Natural killer cell (primary cell): ENCODE results near the gene SSU72. TPM values are rescaled to one million over a fixed set of nuclear protein-coding genes. Genes with fewer than 3 reads are reported as not detected.
"Not testable (repeated sequence)": the region's sequence is repeated elsewhere in the genome, so short reads cannot be mapped to it uniquely, and the experiment has no call there.

Experiments
- ATAC-seq, 3 donors: fragments of 150-1000 bp in 2 of 3; fragments of 200-7000 bp in 1 of 3; cut with Tn5 transposase; 1 replicate in 1 of 3; 2 replicates in 2 of 3; pipeline ENCODE4 v1.10.0; 2021; ENCODE audit warnings: mild to moderate bottlenecking in 2 of 3, moderate library complexity in 2 of 3
- DNase-seq, 2 donors: peaks; one replicate each; pipeline versions ENCODE4 v3.0.0 to v3.0.0-alpha.2; 2013 to 2021; ENCODE audit warnings: mixed read lengths in 1 of 2
- H3K27ac ChIP-seq: one replicate; pipeline ENCODE4 v1.5.1; 2013; ENCODE audit warnings: mild to moderate bottlenecking, low read length
- H3K27me3 ChIP-seq: one replicate; pipeline ENCODE4 v1.6.1; 2013; ENCODE audit warnings: low read length; ENCODE audit not compliant: control insufficient read depth, insufficient read depth
- H3K36me3 ChIP-seq: one replicate; pipeline ENCODE4 v1.6.1; 2013; ENCODE audit warnings: low read length; ENCODE audit not compliant: control insufficient read depth, insufficient read depth
- H3K4me1 ChIP-seq: one replicate; pipeline ENCODE4 v1.6.1; 2013; ENCODE audit warnings: low read length; ENCODE audit not compliant: control insufficient read depth, insufficient read depth
- H3K4me3 ChIP-seq: one replicate; pipeline ENCODE4 v1.5.1; 2013; ENCODE audit warnings: low read length
- H3K9me3 ChIP-seq: one replicate; pipeline ENCODE4 v1.6.1; 2013; ENCODE audit warnings: low read length; ENCODE audit not compliant: control insufficient read depth, insufficient read depth
- H3K27ac Mint-ChIP-seq, 2 donors: one replicate each; pipeline ENCODE4 v1.8.0; 2022; ENCODE audit warnings: mild to moderate bottlenecking in 2 of 2, mixed read lengths in 2 of 2, moderate library complexity in 1 of 2
- H3K27me3 Mint-ChIP-seq, 2 donors: one replicate each; pipeline ENCODE4 v1.8.0; 2022; ENCODE audit warnings: low read depth in 2 of 2, mixed read lengths in 2 of 2
- H3K36me3 Mint-ChIP-seq: one replicate; pipeline ENCODE4 v1.8.0; 2022; ENCODE audit warnings: mixed read lengths
- H3K4me1 Mint-ChIP-seq, 2 donors: one replicate each; pipeline ENCODE4 v1.8.0; 2022; ENCODE audit warnings: mixed read lengths in 2 of 2
- H3K4me3 Mint-ChIP-seq: one replicate; pipeline ENCODE4 v1.8.0; 2022; ENCODE audit warnings: mild to moderate bottlenecking, moderate library complexity, mixed read lengths
- H3K9me3 Mint-ChIP-seq, 2 donors: one replicate each; pipeline ENCODE4 v1.8.0; 2022; ENCODE audit warnings: mixed read lengths in 2 of 2
- CTCF ChIP-seq: fragments of 200-600 bp; IDR thresholded peaks from one replicate; pipeline ENCODE4 v1.8.0; 2022; ENCODE audit warnings: antibody characterized with exemption
- WGBS: methylation state at CpG from one replicate; pipeline ENCODE4 v1.1.7; 2013; ENCODE audit warnings: missing lambda C conversion rate; ENCODE audit not compliant: insufficient coverage; 5-methylcytosine and 5-hydroxymethylcytosine counted together
- intact Hi-C: fragments of 100-400 bp; cut with micrococcal nuclease; formaldehyde crosslinking; loops from one replicate; pipeline ENCODE4 v1.14.2; 2022
- total RNA-seq, 4 donors: library from RNA; stranded (reverse); fragments of 120-200 nt in 1 of 4; gene quantifications; one replicate each; pipeline versions ENCODE4 v1.2.3 to v1.2.4, GENCODE V29; 2013 to 2022

The SSU72 gene
- total RNA-seq, 3 donors from 2014 or later (not counting 1 experiment from before 2014, with no cell fraction given): 87.5 to 107 (median 93.9) TPM

- H3K9me3 Mint-ChIP-seq, H3K27me3 Mint-ChIP-seq, H3K9me3 ChIP-seq, H3K36me3 Mint-ChIP-seq, intact Hi-C loops, H3K36me3 ChIP-seq, H3K27me3 ChIP-seq: not testable (repeated sequence)
- ATAC-seq (peak; percentile 50 to 73 (median 61)), DNase-seq (peak; percentile 63 to 77)
- peaks cover 12 to 14% of the 10 kb centered on the region in 2 donors for H3K4me1 Mint-ChIP-seq
- peak overlapping the region; percentile 85 for H3K27ac ChIP-seq
- H3K4me3 ChIP-seq: peak overlapping the region; percentile 22
- H3K4me1 ChIP-seq: peaks cover 13% of the 10 kb centered on the region
- H3K27ac Mint-ChIP-seq: peak overlapping the region; percentile 93 to 95
- 43% methylated on average over 14 of the region's 16 CpGs for whole genome bisulfite sequencing
- peak overlapping the region; percentile 91 for H3K4me3 Mint-ChIP-seq
- peak; percentile 62 for TF ChIP-seq CTCF
These were observed 69.8 kb downstream of the SSU72 start for GRCh38 chr1:1504777-1505365.

DNA sequence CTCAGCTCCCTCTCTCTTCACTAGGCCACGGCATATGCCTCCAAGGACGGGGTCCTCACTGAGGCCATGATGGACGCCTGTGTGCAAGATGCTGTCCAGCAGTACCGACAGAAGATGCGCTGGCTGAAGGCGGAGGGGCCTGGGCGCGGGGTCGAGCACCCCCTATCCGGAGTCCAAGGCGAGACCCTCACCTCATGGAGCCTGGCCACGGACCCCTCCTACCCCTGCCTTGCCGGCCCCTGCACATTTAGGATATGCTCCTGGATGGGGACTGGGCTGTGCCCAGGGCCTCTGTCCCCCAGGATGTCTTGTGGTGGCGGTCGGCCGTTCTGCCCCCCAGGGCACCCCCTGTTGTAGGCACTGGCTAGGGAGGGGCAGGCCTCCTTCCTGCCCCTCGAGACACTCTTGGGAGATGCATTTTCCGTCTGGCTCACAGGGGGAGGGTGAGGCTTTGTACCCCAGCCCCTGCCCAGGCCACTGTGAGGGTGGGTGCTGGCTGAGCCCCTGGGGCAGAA lies 79.1 kb downstream of the SSU72 start:
- H3K27ac ChIP-seq, H3K4me1 Mint-ChIP-seq, H3K36me3 ChIP-seq, intact Hi-C loops, H3K27me3 ChIP-seq, H3K9me3 ChIP-seq, H3K4me1 ChIP-seq, DNase-seq, H3K4me3 ChIP-seq, H3K4me3 Mint-ChIP-seq, H3K27me3 Mint-ChIP-seq, H3K27ac Mint-ChIP-seq, H3K9me3 Mint-ChIP-seq: not testable (repeated sequence)
- WGBS: 96% methylated on average over 16 of the region's 18 CpGs
- ATAC-seq: peak in 1 of 3 donors; percentile 13
- H3K36me3 Mint-ChIP-seq: peaks cover 11% of the 10 kb centered on the region

- intact Hi-C loops, H3K4me1 Mint-ChIP-seq, DNase-seq, H3K4me3 Mint-ChIP-seq, H3K27me3 Mint-ChIP-seq, H3K27me3 ChIP-seq, H3K9me3 Mint-ChIP-seq, H3K27ac Mint-ChIP-seq, H3K4me3 ChIP-seq, H3K4me1 ChIP-seq, H3K27ac ChIP-seq, H3K9me3 ChIP-seq: not testable (repeated sequence)
- H3K36me3 ChIP-seq: peaks cover 16% of the 10 kb centered on the region
- 92% methylated on average over 21 of the region's 22 CpGs for WGBS
- H3K36me3 Mint-ChIP-seq: peaks cover 11% of the 10 kb centered on the region
- ATAC-seq: peak in 1 of 3 donors; percentile 5
These were observed 80.4 kb downstream of the SSU72 start for GRCh38 chr1:1494311-1494710.

Other genes starting within 250 kb of the SSU72 start
- gene TAS1R3, start 243.6 kb downstream of the SSU72 start, total RNA-seq: 1 to 10 TPM in 2 of 3 donors, under 1 TPM in 1; 0.66 to 1.4 (median 1.3) TPM
- 10 to 100 TPM; 33.8 to 41.9 (median 35.6) TPM for gene DVL1, start 225.4 kb downstream of the SSU72 start, total RNA-seq
- gene MXRA8, start 216.3 kb downstream of the SSU72 start, total RNA-seq: under 1 TPM in 1 of 3 donors, not detected in 2; 0.26 TPM
- 10 to 100 TPM; 60.0 to 76.3 (median 64.6) TPM for gene AURKAIP1, start 199.7 kb downstream of the SSU72 start, total RNA-seq
- gene CCNL2, start 175.5 kb downstream of the SSU72 start, total RNA-seq: 100 to 1,000 TPM; 253 to 281 (median 274) TPM
- 100 to 1,000 TPM in 1 of 3 donors, 10 to 100 TPM in 2; 90.9 to 111 (median 92.7) TPM for gene MRPL20, start 167.6 kb downstream of the SSU72 start, total RNA-seq
- gene ANKRD65, start 153.6 kb downstream of the SSU72 start, total RNA-seq: not detected
- not detected for gene VWA1, start 139.2 kb downstream of the SSU72 start, total RNA-seq
- gene ATAD3C, start 125.2 kb downstream of the SSU72 start, total RNA-seq: 1 to 10 TPM in 2 of 3 donors, under 1 TPM in 1; 0.13 to 2.2 (median 1.5) TPM
- 10 to 100 TPM; 31.9 to 52.4 (median 42.9) TPM for gene ATAD3B, start 103.1 kb downstream of the SSU72 start, total RNA-seq
- gene ATAD3A, start 62.7 kb downstream of the SSU72 start, total RNA-seq: 10 to 100 TPM; 17.3 to 37.3 (median 22.2) TPM
- gene TMEM240, start 34.2 kb downstream of the SSU72 start, total RNA-seq: under 1 TPM; 0.35 to 1.00 (median 0.83) TPM
- 1 to 10 TPM; 2.8 to 3.2 (median 3.0) TPM for gene FNDC10, start 25.3 kb upstream of the SSU72 start, total RNA-seq
- gene MIB2, start 40.6 kb upstream of the SSU72 start, total RNA-seq: 10 to 100 TPM; 44.9 to 54.1 (median 46.0) TPM
- 100 to 1,000 TPM in 2 of 3 donors, 10 to 100 TPM in 1; 82.9 to 130 (median 126) TPM for gene MMP23B, start 57.3 kb upstream of the SSU72 start, total RNA-seq
- 10 to 100 TPM; 49.6 to 65.9 (median 50.2) TPM for gene CDK11B, start 84.1 kb upstream of the SSU72 start, total RNA-seq
- 10 to 100 TPM; 57.6 to 79.9 (median 61.8) TPM for gene SLC35E2B, start 117.9 kb upstream of the SSU72 start, total RNA-seq
- gene CDK11A, start 149.5 kb upstream of the SSU72 start, total RNA-seq: 100 to 1,000 TPM; 191 to 242 (median 216) TPM
- 100 to 1,000 TPM in 2 of 3 donors, 10 to 100 TPM in 1; 97.7 to 117 (median 112) TPM for gene NADK, start 203.6 kb upstream of the SSU72 start, total RNA-seq